GM06990 (cell line): ENCODE data around the gene MAD2L1BP.

Source experiments
- DNase-seq: peaks from one replicate; pipeline ENCODE4 v3.0.0-alpha.2; 2011; ENCODE audit not compliant: insufficient read length; ENCODE audit errors: extremely low read depth
- H3K27me3 ChIP-seq: replicated peaks from 2 replicates; pipeline ENCODE4 v1.6.0; 2011; ENCODE audit warnings: low read length; ENCODE audit not compliant: control insufficient read depth, insufficient read depth
- H3K36me3 ChIP-seq: 2 replicates; pipeline ENCODE4 v1.5.1; 2011; ENCODE audit warnings: low read length; ENCODE audit not compliant: control insufficient read depth, insufficient read depth
- H3K4me3 ChIP-seq: replicated peaks from 2 replicates; pipeline ENCODE4 v1.5.1; 2011; ENCODE audit warnings: low read depth, mild to moderate bottlenecking, control low read depth, low read length
- CTCF ChIP-seq: IDR thresholded peaks from 2 replicates; pipeline ENCODE4 v1.5.1; 2011; ENCODE audit warnings: low read length, control low read depth, mild to moderate bottlenecking, inconsistent platforms; ENCODE audit not compliant: insufficient read depth, poor library complexity, severe bottlenecking

The MAD2L1BP gene

GRCh38 chr6:43614396-43614730, 21.3 kb upstream of the MAD2L1BP start:
- H3K36me3 ChIP-seq: peaks cover 14% of the 10 kb centered on the region
- no peak for TF ChIP-seq CTCF
- DNase-seq: no peak
- H3K27me3 ChIP-seq: no peaks in the 10 kb centered on the region
- no peak overlapping the region for H3K4me3 ChIP-seq

GRCh38 chr6:43616725-43617472, 18.7 kb upstream of the MAD2L1BP start:
- no peak overlapping the region for H3K4me3 ChIP-seq
- no peak for TF ChIP-seq CTCF
- H3K27me3 ChIP-seq: no peaks in the 10 kb centered on the region
- no peak for DNase-seq
- H3K36me3 ChIP-seq: peaks cover 22% of the 10 kb centered on the region

- no peaks in the 10 kb centered on the region for H3K27me3 ChIP-seq
- TF ChIP-seq CTCF: no peak
- peaks cover 44% of the 10 kb centered on the region for H3K36me3 ChIP-seq
- DNase-seq: no peak
- H3K4me3 ChIP-seq: no peak overlapping the region
Observed at GRCh38 chr6:43621078-43621835, 14.4 kb upstream of the MAD2L1BP start.

- H3K36me3 ChIP-seq: peaks cover 44% of the 10 kb centered on the region
- no peak overlapping the region for H3K4me3 ChIP-seq
- DNase-seq: no peak
- no peak for TF ChIP-seq CTCF
- H3K27me3 ChIP-seq: no peaks in the 10 kb centered on the region
Observed at GRCh38 chr6:43621836-43622180, 13.8 kb upstream of the MAD2L1BP start.

GRCh38 chr6:43622541-43622940, 13.1 kb upstream of the MAD2L1BP start:
- no peak for TF ChIP-seq CTCF
- no peaks in the 10 kb centered on the region for H3K27me3 ChIP-seq
- no peak for DNase-seq
- H3K4me3 ChIP-seq: no peak overlapping the region
- H3K36me3 ChIP-seq: peaks cover 44% of the 10 kb centered on the region
